Keratinocyte (primary cell): ENCODE data around the gene SERINC5. TPM values are rescaled to one million over a fixed set of nuclear protein-coding genes. Genes with fewer than 3 reads are reported as not detected.

Source experiments
- DNase-seq: peaks from one replicate; pipeline ENCODE4 v3.0.0-alpha.2; 2011; ENCODE audit warnings: low read depth, missing footprints, low spot score
- FAIRE-seq: peaks from 2 replicates; lab custom pipeline; 2011; peaks lifted over from hg19 to GRCh38; lab: Jason Lieb, UNC
- H2AFZ ChIP-seq: 2 replicates; pipeline ENCODE4 v1.6.0; 2012; ENCODE audit warnings: low read length, control low read depth, inconsistent platforms; ENCODE audit not compliant: control insufficient read depth
- H3K27ac ChIP-seq: 2 replicates; pipeline ENCODE4 v1.5.1; 2011; ENCODE audit warnings: low read length; ENCODE audit not compliant: control insufficient read depth, insufficient read depth
- H3K27me3 ChIP-seq: 3 replicates; pipeline ENCODE4 v1.6.0; 2011; ENCODE audit warnings: low read length; ENCODE audit not compliant: control insufficient read depth, insufficient read depth; ENCODE audit errors: extremely low read depth
- H3K36me3 ChIP-seq, 2 experiments: 2 replicates in 1 of 2; 3 replicates in 1 of 2; pipeline ENCODE4 v1.5.1; 2011; ENCODE audit warnings: low read length in 2 of 2, mild to moderate bottlenecking in 1 of 2; ENCODE audit not compliant: control insufficient read depth in 2 of 2, insufficient read depth in 2 of 2; ENCODE audit errors: extremely low read depth in 1 of 2
- H3K4me1 ChIP-seq: 3 replicates; pipeline ENCODE4 v1.5.1; 2011; ENCODE audit warnings: low read length; ENCODE audit not compliant: control insufficient read depth, insufficient read depth; ENCODE audit errors: extremely low read depth
- H3K4me2 ChIP-seq: 3 replicates; pipeline ENCODE4 v1.6.0; 2011; ENCODE audit warnings: low read depth, low read length; ENCODE audit not compliant: control insufficient read depth, insufficient read depth; ENCODE audit errors: extremely low read depth
- H3K4me3 ChIP-seq, 3 experiments: fragments of 200-600 bp in 1 of 3; sonication (generic) in 1 of 3; 2 replicates in 2 of 3; 3 replicates in 1 of 3; pipeline ENCODE4 v1.5.1; 2011 to 2016; ENCODE audit warnings: low read length in 3 of 3, mild to moderate bottlenecking in 3 of 3, control low read depth in 2 of 3, inconsistent platforms in 1 of 3, low read depth in 1 of 3, mixed read lengths in 1 of 3, mixed run types in 1 of 3, moderate library complexity in 1 of 3; ENCODE audit not compliant: control insufficient read depth in 2 of 3, insufficient read depth in 2 of 3; ENCODE audit errors: extremely low read depth in 1 of 3
- H3K79me2 ChIP-seq: 2 replicates; pipeline ENCODE4 v1.6.0; 2012; ENCODE audit warnings: low read length; ENCODE audit not compliant: control insufficient read depth, insufficient read depth
- H3K9ac ChIP-seq: 3 replicates; pipeline ENCODE4 v1.6.0; 2011; ENCODE audit warnings: low read length; ENCODE audit not compliant: control insufficient read depth, insufficient read depth; ENCODE audit errors: extremely low read depth
- H3K9me1 ChIP-seq: 3 replicates; pipeline ENCODE4 v1.6.0; 2011; ENCODE audit warnings: low read length; ENCODE audit not compliant: control insufficient read depth, insufficient read depth; ENCODE audit errors: extremely low read depth
- H3K9me3 ChIP-seq: 2 replicates; pipeline ENCODE4 v1.5.1; 2012; ENCODE audit warnings: low read depth, low read length; ENCODE audit not compliant: control insufficient read depth
- H4K20me1 ChIP-seq: 3 replicates; pipeline ENCODE4 v1.6.0; 2011; ENCODE audit warnings: low read length; ENCODE audit not compliant: control insufficient read depth, insufficient read depth; ENCODE audit errors: extremely low read depth
- EZH2 ChIP-seq: IDR thresholded peaks from one replicate; pipeline ENCODE4 v1.6.1; 2012; ENCODE audit warnings: inconsistent platforms, mild to moderate bottlenecking, low read length, moderate library complexity
- dilution Hi-C: fragments of 300-500 bp; cut with MboI; formaldehyde crosslinking; loops from one replicate; pipeline ENCODE4 v1.7.0; 2020; ENCODE audit warnings: low sequenced_read_pairs; ENCODE audit not compliant: extremely low pct_ligation_motif_present
- polyA plus RNA-seq, 5 experiments: library from polyadenylated mRNA; depleted of rRNA in 3 of 5; stranded (reverse) in 3 of 5; stranded (forward) in 1 of 5; unstranded in 1 of 5; fragments of >200 nt; gene quantifications; 1 replicate in 1 of 5; 2 replicates in 3 of 5; 3 replicates in 1 of 5; pipeline versions ENCODE4 v1.2.1 to v1.2.3, GENCODE V29; 2011 to 2012; ENCODE audit warnings: missing spikeins in 2 of 5, low read depth in 1 of 5, low replicate concordance in 1 of 5
- TF ChIP-seq, protein P1 (sequence below), 3 experiments: IDR thresholded peaks in 1 of 3; conservative IDR thresholded peaks in 1 of 3; optimal IDR thresholded peaks in 1 of 3; 2 replicates in 2 of 3; 3 replicates in 1 of 3; pipeline versions ENCODE3 to v1.5.1; 2011; ENCODE audit warnings: low read length in 3 of 3, mild to moderate bottlenecking in 3 of 3, moderate library complexity in 2 of 3, control low read depth in 1 of 3, inconsistent platforms in 1 of 3; ENCODE audit not compliant: insufficient read depth in 2 of 3; ENCODE audit errors: extremely low read depth in 1 of 3

Gene SERINC5
- polyA plus RNA-seq, 1 donor (not counting 4 experiments of a cell fraction or from before 2014, with no cell fraction given) = 20.0 TPM

DNA sequence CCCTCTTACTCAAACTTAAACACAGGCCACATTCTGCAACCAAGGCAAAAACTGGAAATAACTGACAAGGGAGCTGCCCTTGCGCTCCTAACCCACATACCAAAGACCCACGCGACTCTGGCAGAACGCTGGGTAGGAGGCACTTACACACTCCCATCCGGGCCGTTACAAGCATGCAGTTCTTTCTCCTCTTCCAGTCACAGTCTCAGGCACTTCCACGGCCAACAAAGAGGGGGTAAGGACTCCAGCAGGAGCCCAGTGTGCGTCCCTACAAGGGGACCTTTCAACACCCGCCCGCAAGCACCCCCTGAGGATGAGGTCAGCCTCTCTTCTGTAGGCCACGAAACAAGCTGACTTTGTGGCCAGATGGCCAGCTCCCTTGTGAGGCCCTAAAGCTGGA is 57.4 kb downstream of the SERINC5 start:
- DNase-seq (no peak), FAIRE-seq (no peak)
- Histone ChIP-seq H2AFZ (no peak overlapping the region), H4K20me1 (no peaks in the 10 kb centered on the region), H3K79me2 (peaks cover 10% of the 10 kb centered on the region), H3K27me3 (no peaks in the 10 kb centered on the region), H3K4me3 (no peak overlapping the region), H3K4me2 (no peak overlapping the region), H3K4me1 (no peaks in the 10 kb centered on the region), H3K9me1 (no peaks in the 10 kb centered on the region), H3K9ac (no peak overlapping the region), H3K36me3 (peaks cover 0 to 8% of the 10 kb centered on the region in 2 experiments), H3K27ac (no peak overlapping the region), H3K9me3 (no peaks in the 10 kb centered on the region)
- no peak for TF ChIP-seq EZH2
- TF ChIP-seq, protein P1, sequence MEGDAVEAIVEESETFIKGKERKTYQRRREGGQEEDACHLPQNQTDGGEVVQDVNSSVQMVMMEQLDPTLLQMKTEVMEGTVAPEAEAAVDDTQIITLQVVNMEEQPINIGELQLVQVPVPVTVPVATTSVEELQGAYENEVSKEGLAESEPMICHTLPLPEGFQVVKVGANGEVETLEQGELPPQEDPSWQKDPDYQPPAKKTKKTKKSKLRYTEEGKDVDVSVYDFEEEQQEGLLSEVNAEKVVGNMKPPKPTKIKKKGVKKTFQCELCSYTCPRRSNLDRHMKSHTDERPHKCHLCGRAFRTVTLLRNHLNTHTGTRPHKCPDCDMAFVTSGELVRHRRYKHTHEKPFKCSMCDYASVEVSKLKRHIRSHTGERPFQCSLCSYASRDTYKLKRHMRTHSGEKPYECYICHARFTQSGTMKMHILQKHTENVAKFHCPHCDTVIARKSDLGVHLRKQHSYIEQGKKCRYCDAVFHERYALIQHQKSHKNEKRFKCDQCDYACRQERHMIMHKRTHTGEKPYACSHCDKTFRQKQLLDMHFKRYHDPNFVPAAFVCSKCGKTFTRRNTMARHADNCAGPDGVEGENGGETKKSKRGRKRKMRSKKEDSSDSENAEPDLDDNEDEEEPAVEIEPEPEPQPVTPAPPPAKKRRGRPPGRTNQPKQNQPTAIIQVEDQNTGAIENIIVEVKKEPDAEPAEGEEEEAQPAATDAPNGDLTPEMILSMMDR (optimal IDR thresholded peaks at IDR 0.05 in 1 of 3, IDR thresholded peaks at IDR 0.05 in 1 of 3, conservative IDR thresholded peaks at IDR 0.05 in 1 of 3; ENCODE audit: extremely low read depth in 1 of 3, insufficient read depth in 2 of 3, low read length in 3 of 3) = no peak
- dilution Hi-C loops = no loop called here

DNA sequence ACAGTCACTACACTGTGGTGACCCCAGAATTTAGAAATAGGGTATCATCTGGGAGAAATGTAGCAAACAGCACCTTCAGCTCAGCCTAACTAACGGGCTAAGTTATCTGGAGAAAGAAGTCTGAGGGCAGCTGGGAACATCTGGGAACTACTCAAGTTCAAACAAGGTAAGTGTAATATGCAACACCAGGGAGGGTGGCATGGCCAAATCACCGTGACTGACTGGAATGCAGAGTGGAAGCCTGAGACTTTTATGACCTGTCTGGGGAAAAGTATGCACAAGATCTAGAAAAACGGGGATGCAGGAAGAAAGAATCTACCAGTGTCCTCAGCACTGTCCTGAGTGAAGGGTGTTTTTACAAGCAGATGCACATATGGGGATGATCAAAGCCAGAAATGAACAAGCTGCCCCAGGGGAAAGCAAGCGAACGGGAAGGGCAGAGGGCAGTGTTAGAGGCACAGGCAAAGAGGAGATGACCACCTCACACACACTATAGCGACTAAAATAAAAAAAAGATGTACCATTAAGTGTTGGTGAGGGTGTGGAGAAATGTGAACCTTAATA is 59.9 kb downstream of the SERINC5 start:
- H2AFZ ChIP-seq = no peak overlapping the region
- no peaks in the 10 kb centered on the region for H3K27me3 ChIP-seq
- no peaks in the 10 kb centered on the region for H3K9me3 ChIP-seq
- H3K4me2 ChIP-seq = no peak overlapping the region
- H3K36me3 ChIP-seq = peaks cover 0 to 5% of the 10 kb centered on the region in 2 experiments
- no peaks in the 10 kb centered on the region for H4K20me1 ChIP-seq
- H3K9me1 ChIP-seq = no peaks in the 10 kb centered on the region
- FAIRE-seq = no peak
- DNase-seq = no peak
- TF ChIP-seq, protein P1 (optimal IDR thresholded peaks at IDR 0.05 in 1 of 3, IDR thresholded peaks at IDR 0.05 in 1 of 3, conservative IDR thresholded peaks at IDR 0.05 in 1 of 3; ENCODE audit: extremely low read depth in 1 of 3, insufficient read depth in 2 of 3, low read length in 3 of 3) = no peak
- TF ChIP-seq EZH2 = no peak
- no peak overlapping the region for H3K27ac ChIP-seq
- H3K4me1 ChIP-seq = no peaks in the 10 kb centered on the region
- no peak overlapping the region for H3K9ac ChIP-seq
- H3K79me2 ChIP-seq = peaks cover 22% of the 10 kb centered on the region
- dilution Hi-C loops = no loop called here
- no peak overlapping the region for H3K4me3 ChIP-seq
